ENCODE data around the gene PLXND1.
"Not testable (repeated sequence)": the region's sequence is repeated elsewhere in the genome, so short reads cannot be mapped to it uniquely, and the experiment has no call there.

GRCh38 chr3:129515108-129515820, 91.2 kb downstream of the PLXND1 start:
- not testable (repeated sequence) for TF ChIP-seq CTCF (conservative IDR thresholded peaks at IDR 0.05; ENCODE audit: low read length); EZH2phosphoT487 (IDR thresholded peaks at IDR 0.05; ENCODE audit: borderline replicate concordance)
